Measurements from ENCODE around the gene NEURL1.
A peak's percentile ranks its signal among the peaks of the same experiment; 100 is the strongest.

NEURL1 gene, protein sequence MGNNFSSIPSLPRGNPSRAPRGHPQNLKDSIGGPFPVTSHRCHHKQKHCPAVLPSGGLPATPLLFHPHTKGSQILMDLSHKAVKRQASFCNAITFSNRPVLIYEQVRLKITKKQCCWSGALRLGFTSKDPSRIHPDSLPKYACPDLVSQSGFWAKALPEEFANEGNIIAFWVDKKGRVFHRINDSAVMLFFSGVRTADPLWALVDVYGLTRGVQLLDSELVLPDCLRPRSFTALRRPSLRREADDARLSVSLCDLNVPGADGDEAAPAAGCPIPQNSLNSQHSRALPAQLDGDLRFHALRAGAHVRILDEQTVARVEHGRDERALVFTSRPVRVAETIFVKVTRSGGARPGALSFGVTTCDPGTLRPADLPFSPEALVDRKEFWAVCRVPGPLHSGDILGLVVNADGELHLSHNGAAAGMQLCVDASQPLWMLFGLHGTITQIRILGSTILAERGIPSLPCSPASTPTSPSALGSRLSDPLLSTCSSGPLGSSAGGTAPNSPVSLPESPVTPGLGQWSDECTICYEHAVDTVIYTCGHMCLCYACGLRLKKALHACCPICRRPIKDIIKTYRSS

DNA sequence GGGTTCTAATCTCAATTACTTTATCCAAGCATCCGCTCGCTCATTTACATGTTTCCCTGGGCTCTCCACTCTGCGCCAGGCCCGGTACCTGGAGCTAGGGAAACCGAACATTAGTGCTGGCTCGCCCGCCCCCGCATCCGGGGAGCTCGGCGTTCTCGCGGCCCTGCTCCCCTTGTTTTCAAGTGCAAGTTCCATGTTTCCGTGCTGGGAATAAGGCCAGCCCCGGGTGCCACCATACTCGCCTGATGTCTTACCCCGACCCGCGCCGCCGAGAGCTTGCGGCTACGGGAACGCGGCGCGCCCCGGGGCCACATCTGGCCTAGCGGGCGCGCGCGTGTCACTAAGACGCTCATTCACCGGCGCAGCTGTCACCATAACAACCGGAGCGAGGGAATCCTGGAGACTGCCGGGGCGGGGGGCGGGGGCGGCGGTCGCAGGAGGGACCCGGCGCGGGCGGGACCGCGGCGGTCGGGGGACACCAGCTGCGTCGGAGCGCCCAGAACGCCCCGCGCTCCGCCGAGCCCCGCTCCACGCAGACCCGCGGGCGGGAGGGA, at the start of gene NEURL1:
Gene NEURL1, plus strand, starts transcription at position 344 of the 554 bp plus-strand sequence. CDS start 683 bp downstream, outside the sequence.
- peak in 1 of 14 donors; percentile 60 for DNase-seq

DNA sequence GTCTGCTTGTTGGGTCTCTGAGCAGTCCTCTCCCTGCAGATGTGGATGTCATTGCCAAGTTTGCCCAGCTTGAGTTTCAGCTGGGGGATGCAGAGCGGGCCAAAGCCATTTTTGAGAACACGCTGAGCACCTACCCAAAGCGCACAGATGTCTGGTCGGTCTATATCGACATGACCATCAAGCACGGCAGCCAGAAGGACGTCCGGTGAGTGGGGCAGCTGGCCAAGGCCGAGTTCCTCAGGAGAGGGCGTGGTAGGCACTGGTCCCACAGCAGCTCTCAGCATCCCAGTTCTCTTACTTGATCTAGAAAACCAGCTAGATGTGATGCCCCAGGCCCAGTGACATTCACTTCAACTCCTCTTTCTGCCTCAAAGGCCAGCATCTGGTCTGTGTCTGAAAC, 49.0 kb upstream of the NEURL1 start:
- no peak for DNase-seq

DNA sequence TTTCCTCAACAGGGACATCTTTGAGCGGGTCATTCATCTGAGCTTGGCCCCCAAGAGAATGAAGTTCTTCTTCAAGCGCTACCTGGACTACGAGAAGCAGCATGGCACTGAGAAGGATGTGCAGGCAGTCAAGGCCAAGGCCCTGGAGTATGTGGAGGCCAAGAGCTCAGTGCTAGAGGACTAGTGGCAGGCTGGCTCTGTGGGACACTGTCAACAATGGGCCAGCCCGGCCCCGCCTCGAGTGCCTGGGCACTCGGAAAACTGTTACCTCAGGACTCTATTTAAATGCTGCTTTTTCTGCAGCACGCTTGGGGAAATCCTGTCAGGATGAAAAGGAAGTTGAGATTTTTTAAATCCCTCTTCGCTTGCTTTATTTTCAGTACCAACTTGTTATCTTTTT, 48.1 kb upstream of the NEURL1 start:
- no peak for DNase-seq

DNA sequence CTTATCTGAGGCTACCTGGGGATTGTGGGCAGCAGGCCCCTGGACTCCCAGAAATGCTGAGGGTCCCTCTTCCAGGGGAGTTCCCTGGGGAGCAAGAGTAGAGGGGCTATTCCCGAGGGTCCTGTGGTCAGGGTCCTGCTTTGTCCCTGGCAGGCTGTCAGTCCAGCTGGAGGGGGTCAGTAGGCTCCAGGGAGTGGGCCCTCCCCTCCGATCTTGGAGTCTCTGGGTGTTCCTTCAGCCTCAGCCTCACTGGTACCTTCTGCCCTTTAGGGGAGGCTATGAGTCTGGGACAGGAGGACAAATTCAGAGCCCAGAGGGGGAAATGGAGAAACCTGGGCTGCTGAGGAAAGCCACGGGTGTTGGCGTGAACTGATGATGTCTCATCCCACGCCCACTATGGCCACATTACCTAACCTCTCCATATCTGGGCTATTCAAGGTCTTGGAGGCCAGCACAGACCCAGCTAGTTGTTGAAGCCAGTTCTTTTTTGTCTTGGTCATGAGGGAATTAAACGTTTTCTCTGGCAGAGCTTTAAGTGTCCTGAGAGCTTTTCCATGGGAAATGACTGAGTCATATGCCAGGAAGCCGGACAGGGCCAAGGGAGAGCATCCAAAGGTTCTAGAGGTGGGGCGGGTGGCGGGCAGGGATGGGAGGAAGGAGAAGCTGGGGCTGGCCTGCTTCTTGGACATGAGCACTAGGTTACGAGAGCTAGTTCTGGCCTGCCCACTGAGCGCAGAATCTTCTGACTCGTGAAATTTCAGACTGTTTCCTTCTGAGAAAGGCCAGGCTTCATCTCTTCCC, 47.5 kb upstream of the NEURL1 start:
- DNase-seq: peak in 6 of 14 donors; percentile 3 to 61 (median 10)

DNA sequence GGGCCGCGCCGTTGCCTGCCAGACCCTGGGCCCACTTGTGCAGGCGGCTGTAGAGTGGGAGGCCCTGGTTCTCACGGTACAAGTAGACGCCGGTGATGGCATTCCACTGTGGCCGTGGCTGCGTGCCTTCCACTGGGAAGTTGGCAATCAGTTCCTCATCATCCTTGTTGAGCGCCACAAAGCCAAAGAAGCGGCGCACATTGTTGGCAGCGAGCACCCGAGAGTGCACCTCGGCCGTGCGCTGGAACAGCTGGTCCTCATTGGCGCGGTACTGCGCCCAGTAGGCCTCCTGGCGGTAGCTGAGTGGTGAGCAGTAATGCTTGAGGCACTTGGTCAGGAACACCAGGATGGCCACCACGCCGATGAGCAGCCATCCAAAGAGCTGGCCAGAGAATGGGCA, 46.3 kb upstream of the NEURL1 start:
- no peak for DNase-seq

DNA sequence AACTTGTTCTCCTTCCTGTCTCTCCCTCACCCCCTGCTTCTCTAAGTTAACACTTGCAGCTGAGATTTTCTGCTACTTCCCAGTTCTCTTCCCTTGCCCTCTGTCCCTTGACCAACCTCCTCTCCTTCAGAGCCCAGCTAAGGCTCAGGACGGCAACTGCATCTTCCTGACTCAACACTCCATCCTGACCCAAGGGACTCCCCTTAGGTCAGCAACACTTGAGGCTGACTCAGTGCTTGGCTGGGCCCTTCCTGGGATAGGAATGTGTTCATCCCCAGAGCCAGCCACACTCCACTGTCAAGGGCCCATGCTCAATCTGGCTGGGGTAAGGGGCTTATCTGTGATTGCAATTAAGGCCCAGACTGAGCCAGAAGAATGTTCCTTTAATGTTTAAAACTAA, 44.8 kb upstream of the NEURL1 start:
- no peak for DNase-seq

DNA sequence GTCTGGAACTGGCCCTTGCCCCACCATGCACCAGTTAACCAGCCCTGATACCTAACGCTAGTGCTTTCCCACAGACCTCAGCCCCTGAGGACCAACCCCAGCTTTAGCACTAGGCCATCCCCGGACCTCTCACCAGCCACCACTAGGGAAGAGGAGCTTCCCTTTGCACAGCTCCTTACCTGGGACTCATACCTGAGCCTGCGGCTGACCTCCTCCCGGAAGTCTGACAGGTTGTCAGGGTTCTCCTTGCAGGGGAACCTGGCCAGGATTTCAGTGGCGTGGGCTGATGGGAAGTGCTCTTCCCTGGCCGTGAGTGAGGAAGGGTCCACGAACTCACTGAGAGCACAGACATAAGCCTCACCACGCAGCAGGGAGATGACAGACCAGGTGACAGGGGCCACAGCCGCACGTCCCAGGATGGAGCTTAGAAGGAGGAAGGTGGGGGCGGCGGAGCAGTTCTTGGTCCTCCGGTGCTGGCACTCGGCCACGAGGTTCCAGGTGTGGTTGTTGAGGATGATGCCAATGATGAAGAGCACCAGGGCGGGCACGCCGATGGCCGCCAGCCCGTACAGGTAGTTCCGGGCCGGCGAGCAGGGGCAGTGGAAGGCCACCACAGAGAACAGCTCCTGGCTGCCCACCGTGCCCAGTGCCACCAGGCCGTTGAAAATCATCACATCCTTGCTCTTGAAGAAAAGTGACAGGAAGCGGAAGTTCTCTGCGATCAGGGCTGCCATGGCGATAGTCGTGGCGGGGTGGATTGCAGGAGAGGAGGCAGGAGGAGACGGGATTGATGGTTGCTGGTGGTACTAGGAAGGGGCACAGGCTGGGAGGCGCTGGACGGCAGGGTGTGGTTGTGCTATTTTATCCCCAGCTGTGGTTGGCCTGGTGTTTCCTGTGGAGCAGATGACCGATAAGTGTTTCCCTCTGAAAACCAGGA, 44.0 kb upstream of the NEURL1 start:
- DNase-seq: no peak

DNA sequence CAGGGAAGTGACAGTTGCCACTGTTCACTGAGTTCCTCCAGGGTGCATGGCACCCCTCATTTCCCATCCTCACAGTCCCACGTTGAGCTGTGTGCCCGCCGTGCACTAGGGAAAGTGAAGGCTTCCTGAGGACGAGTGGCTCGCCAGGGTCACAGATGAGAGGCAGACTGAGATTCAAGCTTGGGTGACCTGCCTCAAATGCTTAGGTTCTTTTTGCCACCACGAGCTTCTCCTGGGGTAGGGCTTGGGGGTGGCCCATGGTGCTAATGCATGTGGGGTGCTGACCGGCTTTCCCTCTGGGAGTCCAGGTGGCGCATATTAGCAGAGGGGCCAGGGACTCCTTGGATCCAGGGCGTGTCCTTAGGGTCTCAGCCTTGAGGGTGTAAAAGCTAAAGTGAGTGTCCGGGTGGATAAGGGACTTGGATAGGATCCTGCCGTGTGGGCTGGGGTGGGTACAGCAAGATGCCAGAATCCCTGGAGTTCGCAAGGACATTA, 43.3 kb upstream of the NEURL1 start:
- DNase-seq: no peak

DNA sequence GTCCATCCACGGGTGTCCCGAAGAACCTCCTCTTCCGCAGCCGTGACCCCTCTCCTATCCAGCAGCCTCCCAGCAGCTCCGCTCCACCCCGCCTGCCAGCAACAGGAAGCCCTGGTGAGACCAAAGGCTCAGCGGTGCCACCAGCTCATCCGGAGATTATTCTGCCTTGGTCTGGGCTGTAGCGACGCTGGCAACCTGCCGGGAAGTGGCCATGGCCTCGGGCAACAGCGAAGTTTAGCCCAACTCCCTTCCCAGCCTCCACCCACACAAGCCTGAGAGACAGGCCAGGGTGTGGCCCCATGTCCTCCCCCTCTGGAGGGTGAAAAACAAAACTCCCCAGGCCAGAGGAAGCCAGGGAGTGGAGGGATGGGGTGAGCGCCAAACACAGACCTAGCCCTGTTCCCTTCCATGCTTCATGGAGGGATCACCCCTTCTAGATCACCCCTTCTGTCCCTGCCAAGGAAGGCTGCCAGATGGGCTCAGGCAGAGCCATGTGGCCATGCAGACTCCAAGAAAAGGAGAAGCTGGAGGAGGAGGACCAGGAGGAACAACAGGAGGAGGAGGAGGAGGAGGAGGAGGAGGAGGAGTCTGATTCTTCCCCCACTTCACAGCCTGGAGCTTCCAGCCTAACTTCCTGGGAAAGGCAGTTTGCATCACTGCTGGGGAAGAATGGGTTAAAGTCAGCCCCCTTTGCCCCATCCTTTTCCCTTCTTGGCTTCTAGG, 42.3 kb upstream of the NEURL1 start:
- DNase-seq: peak in 8 of 14 donors; percentile 8 to 47 (median 20)

DNA sequence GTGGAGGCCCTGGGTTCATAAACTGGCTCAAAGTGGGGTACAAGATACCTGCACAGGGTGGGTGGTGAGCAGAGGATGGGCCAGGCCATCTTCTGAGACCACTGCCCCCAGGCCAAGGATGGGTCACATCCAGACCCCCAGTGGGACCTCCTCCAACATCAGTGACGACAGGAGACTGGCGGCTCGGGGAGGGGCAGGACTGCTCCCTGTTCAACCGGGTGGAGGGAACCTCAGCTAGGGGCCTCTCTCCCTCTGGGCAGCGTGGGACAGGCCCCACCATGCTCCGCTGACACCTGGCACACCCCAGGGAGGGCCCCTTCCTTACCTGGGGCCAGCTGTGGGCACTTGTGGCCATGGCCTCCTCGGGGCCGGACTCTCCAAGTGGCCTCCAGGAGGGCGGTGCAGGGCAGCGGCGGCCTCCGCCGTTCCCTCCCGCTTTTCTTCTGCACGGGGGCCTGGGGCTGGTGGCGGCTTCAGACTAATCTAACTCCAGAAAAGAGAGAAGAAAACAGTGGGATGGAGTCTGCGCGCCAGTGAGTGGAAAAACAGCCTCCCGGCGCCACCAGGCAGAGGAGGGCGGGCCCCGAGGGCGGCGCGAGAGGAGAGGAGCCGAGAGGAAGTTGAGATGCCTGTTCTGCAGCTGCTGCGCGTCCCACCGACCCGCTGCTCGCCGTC, 41.5 kb upstream of the NEURL1 start, which contains the start of gene CALHM2:
Gene CALHM2, minus strand, starts transcription at position 540 of the 675 bp plus-strand sequence. CDS start 2,429 bp downstream, outside the sequence.
- DNase-seq: peak in 9 of 14 donors; percentile 4 to 55 (median 32)

DNA sequence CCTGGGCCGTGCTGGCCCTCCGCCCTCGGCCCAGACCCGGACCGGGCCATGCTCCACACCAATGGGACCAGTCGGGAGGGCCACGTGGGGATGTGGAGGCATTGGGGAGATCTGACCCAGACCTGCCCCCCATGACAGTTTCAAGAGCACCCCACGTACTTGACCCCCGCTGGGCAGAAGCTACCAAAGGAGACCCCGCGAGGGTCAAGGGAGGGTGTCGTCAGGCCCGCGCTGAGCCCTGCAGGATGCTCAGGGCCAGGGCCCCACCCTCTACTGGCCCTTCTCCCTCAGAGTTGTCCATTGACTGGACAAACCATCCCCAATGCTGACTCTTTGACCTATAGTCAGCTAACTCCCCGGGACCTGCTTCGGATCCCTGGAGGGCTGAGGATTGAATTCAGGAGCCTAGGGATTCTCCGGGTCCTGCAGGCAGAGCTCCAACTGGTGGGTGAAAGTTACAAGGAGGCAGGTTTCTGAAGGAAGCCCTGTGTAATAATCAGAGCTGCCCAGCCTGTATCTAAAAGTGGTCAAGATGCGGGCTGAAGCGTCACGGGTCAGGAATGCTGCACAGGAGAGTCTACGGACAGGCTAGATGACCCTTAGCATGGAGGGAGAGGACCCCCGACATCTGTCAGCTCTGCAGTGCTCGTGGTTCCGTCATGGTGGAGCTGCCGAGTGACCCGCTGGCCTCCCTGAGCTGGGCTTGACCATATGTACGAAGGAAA, 40.8 kb upstream of the NEURL1 start:
- DNase-seq: no peak

DNA sequence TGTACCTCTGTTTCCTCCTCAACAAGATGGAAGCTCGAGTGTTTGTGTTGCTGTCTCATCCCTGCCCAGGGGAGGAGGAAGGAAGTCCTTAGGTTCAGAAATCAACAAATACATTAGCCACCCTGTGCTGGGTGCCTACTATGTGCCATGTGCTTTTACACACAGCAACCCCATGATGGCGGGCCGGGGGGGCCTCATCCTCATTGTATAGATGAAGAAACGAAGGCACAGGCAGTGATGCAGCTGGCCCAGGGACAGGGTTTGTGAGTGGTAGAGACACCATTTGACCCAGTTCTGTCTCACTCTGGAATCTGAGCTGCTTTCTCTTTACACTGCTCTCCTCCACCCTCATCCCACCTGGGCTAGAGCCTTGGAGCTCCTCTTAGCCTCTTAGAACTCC, 39.5 kb upstream of the NEURL1 start:
- DNase-seq: no peak

DNA sequence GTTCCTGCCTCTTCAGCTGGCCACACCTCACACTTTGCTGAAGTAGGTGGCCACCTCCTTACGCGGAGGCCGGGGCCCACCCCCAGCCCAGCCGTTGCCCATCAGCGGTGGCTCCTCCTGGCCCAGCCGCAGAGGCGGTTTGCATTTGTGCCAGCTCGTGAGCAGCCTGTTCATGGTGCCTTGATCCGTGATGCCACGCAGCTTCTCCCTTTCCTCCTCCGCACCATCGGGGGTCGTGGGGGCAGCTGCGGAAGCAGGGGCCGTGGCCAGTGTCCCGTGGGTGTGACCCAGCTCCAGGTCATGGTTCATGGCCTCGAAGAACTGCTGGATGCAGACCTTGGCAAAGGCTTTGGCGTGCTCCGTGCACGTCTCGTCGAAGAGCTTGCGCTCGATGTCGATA, 38.3 kb upstream of the NEURL1 start:
- no peak for DNase-seq

DNA sequence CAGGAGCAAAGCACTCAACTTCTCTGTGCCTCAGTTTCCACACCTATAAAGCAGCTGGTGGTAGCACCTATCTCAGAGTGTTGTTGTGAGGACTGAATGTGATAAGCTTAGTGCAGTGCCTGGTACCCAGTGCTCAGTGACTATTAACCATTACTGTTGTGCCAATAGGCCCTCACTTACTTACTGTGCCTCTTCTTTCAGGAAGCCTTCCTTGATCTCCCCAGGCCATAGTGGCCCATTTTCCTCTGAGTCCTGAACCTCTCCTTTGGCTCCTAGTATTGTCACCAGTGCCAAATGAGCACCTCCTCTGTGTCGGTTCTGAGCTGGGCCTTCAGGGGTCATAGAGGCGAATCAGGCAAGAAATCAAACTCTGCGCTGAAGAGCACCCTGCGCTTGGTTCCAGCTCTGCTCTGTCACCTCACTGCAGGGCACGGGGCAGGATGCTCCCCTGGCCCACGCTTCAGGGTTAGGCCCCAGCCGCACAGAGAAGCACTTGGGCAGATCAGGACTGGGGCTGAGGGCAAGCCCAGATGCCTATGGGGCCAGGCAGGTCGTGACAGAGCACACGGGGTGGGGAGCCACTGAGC, 37.3 kb upstream of the NEURL1 start:
- DNase-seq: no peak

DNA sequence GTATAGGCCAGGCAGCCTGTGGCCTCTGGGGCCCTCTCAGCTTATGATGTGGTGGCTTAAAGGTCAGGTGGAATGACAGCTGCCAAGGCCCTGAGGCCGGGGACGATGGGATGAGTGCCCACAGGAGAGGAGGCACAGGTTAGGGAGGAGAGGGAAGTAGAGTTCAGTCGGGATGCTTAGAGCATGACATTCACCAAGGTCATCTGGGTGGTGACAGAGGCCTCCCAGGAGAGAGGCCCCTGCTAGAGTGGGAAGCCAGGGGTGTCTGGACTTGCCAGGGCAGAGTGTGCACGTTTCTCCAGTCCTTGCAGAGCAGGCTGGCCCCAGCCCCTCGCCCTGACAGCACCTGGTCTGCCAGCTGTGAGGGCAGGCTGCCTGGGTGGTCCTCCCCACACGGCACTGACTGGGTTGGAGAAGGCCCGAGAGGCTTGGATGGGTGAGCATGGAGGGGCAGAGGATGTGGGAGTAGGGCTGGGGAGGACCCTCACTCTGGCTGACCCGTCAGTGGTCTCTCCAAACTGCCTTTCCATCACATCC, 36.3 kb upstream of the NEURL1 start:
- DNase-seq: no peak

DNA sequence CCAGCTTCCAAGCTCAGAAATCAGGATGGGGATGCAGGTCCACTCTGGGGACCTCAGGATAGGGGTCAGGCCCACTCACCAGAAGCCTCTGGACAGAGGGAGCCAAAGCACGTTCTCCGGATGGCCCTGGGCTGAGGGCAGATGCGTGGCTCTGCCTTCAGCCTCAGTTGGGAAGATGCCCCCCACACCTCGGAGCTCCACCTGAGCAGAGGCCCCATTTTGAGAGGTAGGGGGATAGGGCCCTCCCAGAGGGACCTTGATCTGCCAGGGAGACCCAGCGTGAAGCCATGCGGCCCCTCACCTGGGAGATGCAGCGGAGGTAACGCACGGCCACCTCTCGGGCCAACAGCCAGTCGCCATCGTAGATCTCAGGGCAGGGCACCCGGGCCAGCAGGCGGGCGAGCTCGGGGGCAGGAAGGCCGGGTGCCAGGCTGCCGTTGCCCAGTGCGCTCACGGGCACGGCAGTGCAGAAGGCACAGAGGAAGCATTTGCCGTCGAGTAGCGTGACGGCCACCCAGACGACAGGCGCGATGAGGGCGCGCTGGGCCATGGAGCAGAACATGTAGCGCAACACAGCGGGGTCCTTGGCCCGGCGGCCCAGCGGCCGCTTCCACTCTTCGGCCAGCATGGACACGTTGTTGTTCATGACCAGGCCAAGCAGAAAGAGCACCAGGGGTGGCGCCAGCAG, 35.5 kb upstream of the NEURL1 start:
- no peak for DNase-seq

DNA sequence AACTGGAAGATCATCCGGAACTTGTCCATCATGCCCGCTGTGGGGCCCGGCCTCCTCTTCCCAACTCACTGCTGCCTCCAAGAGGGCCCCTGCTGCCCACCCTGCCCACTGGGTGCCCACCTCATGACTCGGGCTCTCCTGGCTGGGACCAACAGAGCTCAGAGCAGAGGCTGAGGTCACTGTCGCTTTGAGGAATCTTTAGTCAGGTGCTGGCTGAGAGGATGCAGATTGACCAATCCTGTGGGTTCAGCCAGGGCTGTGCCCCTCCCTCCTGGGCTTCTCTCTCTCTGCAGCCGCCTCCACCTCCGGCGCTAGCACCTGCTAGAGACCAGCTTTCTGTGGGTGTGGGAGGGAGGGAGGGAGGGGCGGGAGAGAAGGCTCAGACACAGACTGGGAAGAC, 34.8 kb upstream of the NEURL1 start, which contains the start of gene CALHM1:
Gene CALHM1, minus strand, starts transcription at position 181 of the 400 bp plus-strand sequence. Its CDS starts 149 bp downstream, at position 32.
- peak in 1 of 14 donors; percentile 62 for DNase-seq

DNA sequence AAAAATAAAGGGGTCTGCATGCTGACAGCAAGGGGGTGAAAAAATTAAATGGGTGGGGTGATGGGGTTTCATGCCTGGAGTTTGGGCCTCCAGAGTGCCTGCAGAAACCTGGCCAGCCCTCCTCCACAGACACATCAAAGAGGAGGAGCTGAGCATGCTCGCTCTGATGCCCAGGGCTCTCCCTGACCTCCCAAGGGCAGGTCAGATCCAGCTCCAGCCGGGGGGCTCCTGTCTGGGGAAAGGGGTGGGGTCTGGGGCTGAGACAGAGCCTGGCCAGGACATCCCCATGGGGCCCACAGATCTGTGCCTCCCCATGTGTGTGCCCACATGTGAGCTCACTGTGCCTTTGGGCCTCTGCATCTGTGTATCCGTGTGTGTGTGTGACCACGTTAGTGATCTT, 33.9 kb upstream of the NEURL1 start:
- no peak for DNase-seq
